ENCODE data around the gene SLC40A1.

Gene SLC40A1

GRCh38 chr2:189521699-189522434 lies 58.7 kb downstream of the SLC40A1 start:
- Histone ChIP-seq H3K4me1 (no peaks in the 10 kb centered on the region), H3K27me3 (no peaks in the 10 kb centered on the region), H3K4me3 (ENCODE audit: low read depth, low read length) (no peak overlapping the region), H3K36me3 (no peaks in the 10 kb centered on the region), H3K9me3 (no peaks in the 10 kb centered on the region)
- TF ChIP-seq CTCF (IDR thresholded peaks at IDR 0.05; ENCODE audit: low read depth, low read length): no peak
- DNase-seq: no peak

- no peak for TF ChIP-seq CTCF (IDR thresholded peaks at IDR 0.05; ENCODE audit: low read depth, low read length)
- H3K4me3 ChIP-seq (ENCODE audit: low read depth, low read length): no peak overlapping the region
- no peak for DNase-seq
- no peaks in the 10 kb centered on the region for H3K4me1 ChIP-seq
- no peaks in the 10 kb centered on the region for H3K9me3 ChIP-seq
- H3K27me3 ChIP-seq: no peaks in the 10 kb centered on the region
- no peaks in the 10 kb centered on the region for H3K36me3 ChIP-seq
These were observed 60.8 kb downstream of the SLC40A1 start for GRCh38 chr2:189519631-189520387.

GRCh38 chr2:189517847-189518535 lies 62.6 kb downstream of the SLC40A1 start:
- no peaks in the 10 kb centered on the region for H3K9me3 ChIP-seq
- DNase-seq: no peak
- no peak overlapping the region for H3K4me3 ChIP-seq (ENCODE audit: low read depth, low read length)
- no peaks in the 10 kb centered on the region for H3K27me3 ChIP-seq
- no peak for TF ChIP-seq CTCF (IDR thresholded peaks at IDR 0.05; ENCODE audit: low read depth, low read length)
- H3K36me3 ChIP-seq: no peaks in the 10 kb centered on the region
- no peaks in the 10 kb centered on the region for H3K4me1 ChIP-seq

- Histone ChIP-seq H3K4me3 (ENCODE audit: low read depth, low read length) (no peak overlapping the region), H3K9me3 (no peaks in the 10 kb centered on the region), H3K27me3 (no peaks in the 10 kb centered on the region), H3K4me1 (no peaks in the 10 kb centered on the region), H3K36me3 (no peaks in the 10 kb centered on the region)
- DNase-seq: no peak
- TF ChIP-seq CTCF (IDR thresholded peaks at IDR 0.05; ENCODE audit: low read depth, low read length): no peak
These were observed 64.0 kb downstream of the SLC40A1 start for GRCh38 chr2:189516546-189516945.

- H3K9me3 ChIP-seq: no peaks in the 10 kb centered on the region
- no peak for TF ChIP-seq CTCF (IDR thresholded peaks at IDR 0.05; ENCODE audit: low read depth, low read length)
- no peak overlapping the region for H3K4me3 ChIP-seq (ENCODE audit: low read depth, low read length)
- no peaks in the 10 kb centered on the region for H3K4me1 ChIP-seq
- no peak for DNase-seq
- no peaks in the 10 kb centered on the region for H3K36me3 ChIP-seq
- no peaks in the 10 kb centered on the region for H3K27me3 ChIP-seq
These were observed 65.3 kb downstream of the SLC40A1 start for GRCh38 chr2:189515264-189515663.

Measured in BE2C (cell line).